Urothelium cell line (cell line): Measurements from ENCODE around the gene UGT2A3.
"Not testable (repeated sequence)": the region's sequence is repeated elsewhere in the genome, so short reads cannot be mapped to it uniquely, and the experiment has no call there.

ENCODE experiments used
- DNase-seq: peaks from one replicate; pipeline ENCODE4 v3.0.0; 2011; ENCODE audit warnings: low spot score, mixed read lengths
- FAIRE-seq: peaks from 2 replicates; lab custom pipeline; 2011; peaks lifted over from hg19 to GRCh38; lab: Jason Lieb, UNC

UGT2A3 gene

DNA sequence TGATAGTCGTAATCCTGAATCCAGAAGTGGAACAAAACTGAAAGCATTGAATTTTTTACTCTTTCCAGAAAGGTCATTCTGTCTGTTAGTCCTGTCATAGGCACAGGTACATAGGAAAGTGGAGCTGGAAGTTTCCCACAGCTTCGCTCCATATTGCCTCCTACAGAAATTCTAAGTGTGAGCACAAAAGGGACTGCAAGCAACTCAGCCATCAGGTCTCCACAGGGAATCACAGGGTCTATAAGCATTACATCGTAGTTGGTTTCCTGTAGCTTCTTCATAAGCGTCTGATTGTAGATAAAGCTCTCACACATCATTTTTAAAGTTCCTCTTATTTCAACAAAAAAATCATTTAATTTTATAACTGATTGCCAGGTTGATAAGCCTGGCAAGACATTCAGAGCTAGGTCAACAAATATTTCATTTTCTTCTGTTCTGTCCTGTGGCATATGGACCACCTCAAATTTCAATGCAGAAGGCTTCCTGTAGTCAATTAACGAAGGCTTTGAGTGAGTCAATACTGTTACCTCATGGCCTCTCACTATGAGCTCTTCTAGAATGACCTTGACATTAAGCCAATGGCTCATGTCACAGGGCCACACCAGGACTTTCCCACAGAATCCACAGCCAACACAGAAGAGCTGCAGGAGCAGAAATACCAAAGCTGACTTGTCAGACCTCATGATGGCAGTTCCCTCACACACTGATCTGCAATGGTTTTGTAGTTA is at the start of gene UGT2A3:
TSS of gene UGT2A3 (minus strand) at position 727 of the 728 bp plus-strand sequence. CDS start at position 683, 44 bp downstream.
- FAIRE-seq: no peak
- no peak for DNase-seq

DNA sequence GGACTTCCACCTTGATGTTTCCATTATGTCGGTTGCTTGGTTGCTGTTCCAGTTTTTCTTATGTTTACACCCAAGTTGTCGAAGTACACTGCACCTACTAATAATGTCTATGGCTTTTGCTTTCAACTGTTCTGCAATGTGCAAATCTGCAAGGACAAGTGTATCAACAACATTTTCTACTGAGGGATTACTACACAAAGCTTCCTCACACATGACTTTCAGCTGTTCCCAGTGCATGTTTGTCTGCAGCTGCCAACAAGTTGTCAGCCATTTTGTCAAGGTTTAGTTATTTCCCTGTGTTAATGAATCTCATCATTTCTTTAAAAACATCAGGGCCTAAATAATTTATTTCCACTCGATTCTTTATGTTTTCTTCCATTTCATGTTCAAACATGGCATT is 45.4 kb upstream of the UGT2A3 start:
- DNase-seq (no peak), FAIRE-seq (no peak)

DNA sequence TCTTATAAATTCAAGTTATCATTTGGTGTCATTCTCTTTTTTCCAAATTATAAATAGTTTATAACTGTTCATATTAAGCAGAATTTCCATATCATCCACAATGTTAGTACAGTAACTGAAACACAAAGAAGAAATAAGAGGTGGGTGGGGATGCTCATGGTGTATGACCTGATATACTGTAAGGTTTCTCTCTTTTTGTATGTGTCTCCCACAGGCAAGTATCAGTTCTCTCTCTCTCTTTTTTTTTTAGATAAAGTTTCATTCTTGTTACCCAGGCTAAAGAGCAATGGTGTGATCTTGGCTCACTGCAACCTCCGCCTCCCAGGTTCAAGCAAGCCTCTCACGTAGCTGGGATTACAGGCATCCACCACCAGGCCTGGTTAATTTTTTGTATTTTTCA is 43.7 kb upstream of the UGT2A3 start:
- DNase-seq: no peak
- no peak for FAIRE-seq

DNA sequence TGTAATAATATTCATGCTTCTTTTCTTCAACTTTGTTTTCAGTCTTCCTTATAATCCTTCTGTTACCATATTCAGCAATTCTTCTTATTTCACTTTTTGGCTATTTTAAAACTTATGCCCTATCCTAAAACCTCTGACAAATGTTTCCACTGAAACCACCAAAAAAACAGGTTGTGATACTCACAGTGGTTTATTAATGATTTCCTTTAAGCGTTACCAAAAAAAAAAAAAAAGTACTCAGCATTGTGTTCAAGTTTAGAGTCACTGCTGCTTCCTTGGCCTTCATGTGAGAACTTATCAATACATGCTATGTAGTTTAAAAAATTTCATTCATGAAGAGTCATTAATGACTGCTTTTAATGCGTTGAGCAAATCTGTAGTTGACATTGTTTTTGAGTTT is 35.4 kb upstream of the UGT2A3 start:
- DNase-seq: no peak
- FAIRE-seq: no peak

DNA sequence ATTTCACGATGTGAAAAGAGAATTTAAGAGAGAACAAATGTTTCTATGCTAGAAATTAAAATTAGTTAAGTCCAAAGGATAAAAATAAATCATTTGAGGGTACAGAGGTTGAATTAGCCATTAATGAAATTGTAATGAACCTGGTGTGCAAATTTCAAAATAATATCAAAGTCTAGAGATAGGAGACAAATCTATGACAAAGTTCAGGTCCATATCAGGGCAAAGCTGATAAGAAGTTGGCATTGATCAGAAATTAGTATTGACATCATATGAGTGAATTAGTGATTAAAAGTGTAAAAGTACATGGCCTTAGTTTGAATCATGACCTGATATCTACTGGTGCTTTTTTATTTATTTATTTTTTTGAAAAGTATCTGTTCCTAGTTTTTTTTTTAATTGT is 33.8 kb upstream of the UGT2A3 start:
- FAIRE-seq (no peak), DNase-seq (no peak)

DNA sequence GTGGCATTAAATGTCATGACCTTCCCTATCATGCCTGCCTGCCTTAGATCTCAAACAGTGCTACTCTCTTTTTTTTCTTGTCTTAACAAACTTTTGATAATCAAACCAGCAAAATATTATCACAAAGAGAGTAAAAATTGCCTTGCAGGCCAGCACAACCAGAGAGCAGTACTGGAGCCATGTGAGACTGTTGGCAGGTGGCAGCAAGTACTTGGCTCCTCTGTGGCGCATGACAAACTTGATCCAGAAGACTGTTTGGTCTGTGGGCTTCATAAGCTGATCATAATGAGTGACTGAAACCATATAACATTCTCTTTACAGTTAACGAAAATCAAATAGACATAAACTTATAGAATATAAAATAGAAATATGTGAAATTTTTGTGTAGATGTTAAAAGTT is 33.3 kb upstream of the UGT2A3 start:
- FAIRE-seq (no peak), DNase-seq (no peak)

DNA sequence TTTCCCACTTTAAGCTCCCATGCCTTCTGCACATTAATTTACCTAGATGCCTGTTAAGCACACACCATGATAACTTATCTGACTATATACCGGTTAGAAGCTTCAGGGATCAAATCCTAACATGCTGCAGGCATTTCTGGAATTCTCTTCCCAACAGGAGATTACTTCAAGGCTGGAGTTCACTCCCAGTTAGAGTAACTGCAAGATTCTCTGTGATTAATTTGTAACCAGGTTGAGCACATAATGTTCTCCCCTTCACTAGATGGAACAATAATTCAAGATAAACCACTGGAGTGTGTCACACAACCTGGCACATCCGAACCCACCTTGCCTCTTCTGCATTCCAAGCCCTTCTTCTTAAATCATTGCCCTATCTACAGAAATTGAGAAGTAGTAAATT is 11.8 kb upstream of the UGT2A3 start:
- DNase-seq (no peak), FAIRE-seq (no peak)

DNA sequence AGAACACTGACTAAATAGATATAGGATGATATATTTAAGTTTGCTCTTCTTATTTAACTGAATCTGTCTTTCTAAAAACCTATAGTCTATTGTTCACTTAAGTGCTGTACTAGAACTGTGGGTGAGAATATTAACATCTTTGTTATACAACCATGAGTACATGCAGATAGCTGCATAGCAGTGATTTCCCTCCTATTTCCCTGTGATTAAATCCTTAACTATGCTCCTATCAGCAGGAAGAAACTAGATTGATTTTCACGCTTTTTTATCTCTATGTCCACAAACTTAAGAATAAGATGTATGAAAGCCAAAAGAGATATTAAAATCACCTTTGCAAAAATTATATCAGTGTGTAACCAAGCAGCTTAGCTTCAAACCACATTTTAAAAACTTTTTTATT is 11.3 kb upstream of the UGT2A3 start:
- no peak for FAIRE-seq
- DNase-seq: no peak

DNA sequence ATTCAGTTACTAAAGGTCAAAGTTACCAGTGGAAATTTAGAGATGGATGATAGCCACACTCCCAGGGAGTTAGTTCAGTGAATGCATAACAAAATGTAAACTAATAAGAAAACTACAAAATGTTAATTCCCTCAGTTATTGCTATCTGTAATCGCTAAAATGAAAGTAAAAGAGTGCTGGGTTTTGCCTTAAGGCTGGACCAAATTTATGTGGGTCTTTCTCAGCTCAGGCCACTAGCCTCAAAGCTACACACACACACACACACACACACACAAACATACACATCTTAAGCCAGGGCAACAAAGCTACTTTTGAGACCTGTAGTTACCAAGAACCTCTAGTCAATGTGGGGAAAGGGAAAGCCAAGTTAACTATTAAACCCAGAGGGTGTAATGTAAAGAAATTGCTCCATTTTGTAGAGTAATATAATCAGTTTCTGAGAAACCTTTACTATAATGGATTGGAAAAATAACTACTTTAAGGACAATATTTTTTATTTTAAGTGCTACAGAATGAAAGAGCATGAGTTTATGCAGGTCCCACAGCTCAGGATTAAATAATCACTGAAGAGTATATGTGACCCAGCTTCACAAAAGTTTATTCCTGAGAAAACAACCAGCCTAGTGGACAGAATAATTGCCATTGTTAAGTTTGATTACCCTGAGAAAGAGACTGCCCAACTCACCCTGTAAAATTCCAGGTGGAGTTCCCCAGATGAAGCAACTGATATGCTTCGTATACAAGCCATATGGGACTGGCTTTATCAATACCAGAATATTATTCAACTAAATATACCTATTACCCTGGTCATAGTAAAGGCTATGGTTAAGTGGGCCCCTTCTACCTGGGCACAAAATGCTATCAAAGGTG is 8.9 kb upstream of the UGT2A3 start:
- DNase-seq (no peak), FAIRE-seq (no peak)

DNA sequence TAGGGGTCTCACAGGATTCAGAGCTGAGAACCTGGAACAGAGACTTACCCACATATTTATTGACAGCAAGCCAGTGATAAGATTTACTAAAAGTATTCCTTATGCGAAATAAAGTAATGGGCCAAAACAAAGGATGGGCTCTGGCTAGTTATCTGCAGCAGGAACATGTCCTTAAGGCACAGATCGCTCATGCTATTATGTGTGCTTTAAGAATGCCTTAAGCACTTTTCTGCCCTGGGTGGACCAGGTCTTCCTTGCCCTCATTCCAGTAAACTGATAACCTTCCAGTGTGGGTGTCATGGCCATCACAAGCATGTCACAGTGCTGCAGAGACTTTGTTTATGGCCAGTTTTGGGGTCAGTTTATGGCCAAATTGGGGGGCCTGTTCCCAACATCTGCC is 7.5 kb upstream of the UGT2A3 start:
- not testable (repeated sequence) for DNase-seq, FAIRE-seq

DNA sequence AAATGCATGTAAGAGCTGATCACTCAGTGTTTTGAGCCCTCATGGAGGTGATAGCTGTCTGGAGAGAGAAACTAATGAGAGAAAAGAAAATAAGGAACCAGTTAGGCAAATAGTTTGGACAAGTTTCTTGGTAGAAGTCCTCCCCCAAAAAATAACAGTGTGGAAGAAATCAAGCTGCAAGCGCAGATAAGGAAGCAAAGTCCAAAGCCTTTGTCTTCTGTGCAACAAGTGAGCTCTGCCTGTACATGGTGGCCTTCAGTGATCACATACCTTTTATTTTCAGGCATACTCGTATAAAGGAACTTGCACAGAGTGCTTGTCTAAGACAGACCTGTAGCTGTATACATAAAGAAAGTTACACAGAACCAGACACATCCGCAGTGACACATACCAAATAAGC is 2.5 kb upstream of the UGT2A3 start:
- DNase-seq (no peak), FAIRE-seq (no peak)

DNA sequence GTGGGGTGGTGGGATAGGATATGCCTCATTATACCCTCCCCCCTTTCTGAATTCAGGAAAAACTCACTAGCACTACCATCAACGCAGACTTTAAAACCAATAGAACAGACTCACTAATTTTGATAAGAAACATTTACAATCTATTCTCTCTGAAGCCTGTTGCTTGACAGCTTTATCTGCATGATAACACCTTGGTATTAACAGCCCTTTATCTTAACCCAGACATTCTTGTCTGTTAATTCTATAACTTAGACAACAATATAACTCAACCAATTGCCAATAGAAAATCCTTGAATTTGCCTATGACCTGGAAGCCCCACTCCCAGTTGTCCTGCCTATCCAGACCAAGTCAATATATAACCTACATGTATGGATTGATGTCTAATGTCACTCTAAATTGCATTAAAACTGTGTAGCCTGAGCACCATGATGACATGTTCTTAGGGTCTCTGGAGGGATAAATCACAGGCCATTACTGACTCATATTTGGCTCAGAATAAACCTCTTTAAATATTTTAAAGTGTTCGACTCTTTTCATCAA is 1.5 kb upstream of the UGT2A3 start:
- FAIRE-seq (no peak), DNase-seq (no peak)

DNA sequence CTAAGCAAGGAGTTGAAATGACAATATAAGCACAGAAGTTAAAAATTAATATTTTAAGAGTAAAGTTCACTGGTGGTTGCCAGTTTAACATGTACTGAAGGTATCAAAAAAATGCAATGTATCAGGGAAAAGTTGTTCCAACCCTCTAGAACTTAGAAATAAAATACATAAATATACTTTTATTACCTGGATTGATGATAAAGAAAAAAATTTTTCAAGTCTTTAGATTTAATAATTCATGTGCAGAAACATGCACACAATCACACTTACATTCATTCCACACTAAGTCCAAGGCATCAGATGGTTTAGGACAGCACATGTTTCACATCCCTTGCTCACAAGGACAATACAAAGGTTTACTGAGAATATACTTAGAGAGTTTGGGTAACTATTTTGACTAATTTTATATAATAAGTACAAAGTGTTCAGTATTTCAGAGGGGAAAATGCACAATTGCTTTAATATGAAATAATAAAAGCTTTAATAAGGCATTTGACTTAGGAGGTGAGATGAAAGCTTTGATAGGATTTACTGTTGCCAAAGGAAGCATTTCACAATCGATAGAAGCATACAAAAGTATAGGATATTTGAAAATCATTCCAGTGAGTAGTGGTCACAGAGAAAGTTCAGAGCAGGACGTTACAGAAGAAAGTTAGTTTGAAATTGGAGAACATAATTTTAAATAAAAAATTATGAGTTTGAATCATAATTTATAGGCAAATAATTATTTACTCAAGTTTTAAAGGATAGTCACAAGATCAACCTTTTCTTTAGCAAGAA is 392 bp upstream of the UGT2A3 start:
- FAIRE-seq (no peak), DNase-seq (no peak)

DNA sequence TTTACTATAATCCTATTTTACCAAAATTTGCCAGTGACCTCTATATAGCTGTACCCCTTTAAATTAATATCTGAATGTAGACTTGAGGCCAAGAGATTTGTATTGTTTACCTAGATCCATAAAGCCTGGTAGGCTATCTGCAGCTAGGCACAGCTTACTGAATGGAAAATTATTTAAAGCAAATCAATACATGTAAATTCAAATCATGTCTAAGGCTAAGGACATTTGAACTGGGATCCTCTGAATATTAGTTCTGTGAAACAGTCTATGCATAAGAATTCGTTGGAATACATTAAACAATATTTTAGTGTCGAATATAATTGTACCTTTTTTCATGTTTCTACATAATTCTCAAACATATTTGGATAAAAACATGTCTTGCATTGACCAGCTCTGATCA is 1.6 kb downstream of the UGT2A3 start:
- no peak for DNase-seq
- no peak for FAIRE-seq

DNA sequence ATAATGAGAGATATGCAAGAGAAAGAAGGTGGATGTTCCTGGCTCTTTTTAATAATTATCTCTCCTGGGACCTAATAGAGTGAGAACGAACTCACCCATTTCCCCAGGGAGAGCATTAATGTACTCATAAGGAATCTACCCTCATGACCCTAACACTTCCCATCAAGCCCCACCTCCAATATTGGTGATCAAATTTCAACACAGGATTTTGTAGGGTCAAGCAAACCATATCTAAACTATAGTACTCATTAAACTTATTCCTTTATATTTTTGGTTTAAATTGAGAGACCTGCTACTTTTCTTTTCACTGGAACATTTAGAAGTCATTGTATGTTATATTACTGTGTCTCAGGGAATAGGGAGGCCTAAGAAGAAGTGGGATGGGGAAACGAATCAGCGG is 2.6 kb downstream of the UGT2A3 start:
- FAIRE-seq: no peak
- DNase-seq: no peak

DNA sequence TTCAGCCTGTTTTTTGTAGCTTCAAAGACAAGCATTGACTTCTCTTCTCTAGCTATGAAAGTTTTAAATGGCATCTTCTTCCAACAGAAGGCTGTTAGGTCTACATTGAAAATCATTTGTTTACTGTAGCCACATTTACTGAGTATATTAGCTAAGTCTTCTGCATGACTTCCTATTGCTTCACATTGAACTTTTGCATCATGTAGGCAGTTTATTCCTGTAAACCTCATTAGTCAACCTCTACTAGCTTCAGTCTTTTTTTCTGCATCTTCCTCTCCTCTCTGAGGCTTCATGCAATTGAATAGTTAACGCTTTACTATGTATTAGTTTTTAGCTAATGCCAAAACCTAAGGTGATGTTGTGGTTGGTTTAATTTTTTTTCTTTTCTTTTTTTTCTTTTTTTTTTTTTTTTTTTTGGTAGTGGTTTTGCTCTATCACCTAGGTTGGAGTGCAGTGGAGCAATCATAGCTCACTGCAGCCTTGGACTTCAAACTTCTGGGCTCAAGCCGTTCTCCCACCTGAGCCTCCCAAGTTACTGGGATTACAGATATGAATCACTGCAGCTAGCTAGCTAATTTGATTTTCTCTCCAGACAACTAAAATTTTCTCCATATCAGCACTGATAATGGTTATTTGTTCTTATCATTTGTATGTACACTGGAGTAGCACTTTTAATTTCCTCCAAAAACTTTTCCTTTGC is 3.4 kb downstream of the UGT2A3 start:
- no peak for DNase-seq
- no peak for FAIRE-seq

DNA sequence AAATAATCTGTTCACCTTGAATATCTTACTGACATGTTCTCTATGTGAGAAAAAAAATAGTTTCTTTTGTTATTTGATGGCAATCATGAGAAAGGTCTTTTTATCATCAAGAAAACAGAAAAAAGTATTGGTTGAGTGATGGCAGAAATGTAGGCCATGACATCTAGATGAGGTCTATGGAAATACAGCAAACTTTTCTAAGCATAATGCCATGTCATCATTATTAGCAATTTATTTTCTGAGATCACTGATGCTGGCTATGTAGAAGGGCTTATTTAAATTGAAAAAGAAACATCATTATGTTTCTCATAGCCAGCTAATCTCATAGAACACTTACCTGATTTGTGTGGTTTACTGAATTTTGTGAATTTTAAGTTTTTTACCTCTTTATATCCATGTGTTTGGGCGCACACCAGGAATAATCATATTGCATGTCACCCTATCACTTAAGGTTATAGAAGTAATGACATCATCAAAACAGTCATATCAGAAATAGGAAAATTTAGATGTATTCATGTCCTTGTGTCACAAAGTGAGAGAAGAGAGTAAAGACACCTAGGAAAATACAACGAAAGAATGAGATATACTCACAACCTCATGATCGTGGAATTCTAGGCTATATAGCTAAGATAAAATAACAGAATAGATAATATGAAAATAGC is 22.4 kb downstream of the UGT2A3 start:
- DNase-seq (no peak), FAIRE-seq (no peak)

DNA sequence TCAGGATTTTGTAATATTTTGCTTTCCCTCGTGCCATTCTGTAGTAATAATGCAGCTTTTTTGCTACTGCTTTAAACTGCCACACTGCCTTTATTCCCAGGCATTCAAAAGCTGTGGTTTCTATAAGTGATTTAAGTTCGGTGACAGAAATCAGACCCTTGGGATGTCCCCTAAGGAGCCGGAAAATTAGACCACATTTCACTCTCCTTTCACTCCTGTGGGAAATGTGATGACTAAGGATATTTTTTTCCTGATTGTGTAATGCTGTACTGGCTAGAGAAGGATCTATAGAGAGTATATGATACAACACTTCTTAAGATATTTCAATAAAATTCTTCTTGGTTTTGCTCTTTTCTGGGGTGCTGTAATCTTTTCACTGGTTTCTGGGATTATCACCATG is 24.4 kb downstream of the UGT2A3 start:
- FAIRE-seq (no peak), DNase-seq (no peak)

DNA sequence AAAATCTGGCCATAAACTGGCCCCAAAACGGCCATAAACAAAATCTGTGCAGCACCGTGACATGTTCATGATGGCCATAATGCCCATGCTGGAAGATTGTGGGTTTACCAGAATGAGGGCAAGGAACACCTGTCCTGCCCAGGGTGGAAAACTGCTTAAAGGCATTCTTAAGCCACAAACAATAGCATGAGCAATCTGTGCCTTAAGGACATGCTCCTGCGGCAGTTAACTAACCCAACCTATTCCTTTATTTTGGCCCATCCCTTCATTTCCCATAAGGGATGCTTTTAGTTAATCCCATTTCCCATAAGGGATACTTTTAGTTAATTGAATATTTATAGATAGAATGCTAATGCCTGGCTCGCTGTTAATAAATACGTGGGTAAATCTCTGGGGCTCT is 29.4 kb downstream of the UGT2A3 start:
- FAIRE-seq, DNase-seq: not testable (repeated sequence)

DNA sequence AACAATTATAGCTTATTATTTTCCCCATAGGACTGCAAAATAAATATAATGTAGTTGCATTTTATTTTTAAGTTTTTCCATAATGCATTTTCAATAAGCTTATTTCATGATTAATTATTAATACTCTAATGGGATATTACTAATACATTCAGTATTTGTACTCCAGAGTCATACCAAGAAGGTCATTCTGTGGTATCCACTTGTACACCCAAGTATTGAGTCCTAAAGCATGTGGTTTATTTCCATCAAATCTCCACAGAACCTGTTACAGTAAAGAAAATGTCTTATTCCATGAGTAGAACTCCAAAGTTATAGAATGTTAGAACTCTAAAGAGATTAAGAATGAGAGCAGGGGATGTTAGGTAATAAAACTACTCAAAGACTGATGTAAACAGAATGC is 30.6 kb downstream of the UGT2A3 start:
- FAIRE-seq (no peak), DNase-seq (no peak)
